ENCODE results near the gene MAGEA6.
"Not testable (repeated sequence)": the region's sequence is repeated elsewhere in the genome, so short reads cannot be mapped to it uniquely, and the experiment has no call there.

MAGEA6 gene, protein sequence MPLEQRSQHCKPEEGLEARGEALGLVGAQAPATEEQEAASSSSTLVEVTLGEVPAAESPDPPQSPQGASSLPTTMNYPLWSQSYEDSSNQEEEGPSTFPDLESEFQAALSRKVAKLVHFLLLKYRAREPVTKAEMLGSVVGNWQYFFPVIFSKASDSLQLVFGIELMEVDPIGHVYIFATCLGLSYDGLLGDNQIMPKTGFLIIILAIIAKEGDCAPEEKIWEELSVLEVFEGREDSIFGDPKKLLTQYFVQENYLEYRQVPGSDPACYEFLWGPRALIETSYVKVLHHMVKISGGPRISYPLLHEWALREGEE

GRCh38 chrX:152769549-152770289, at the start of gene MAGEA6:
Gene MAGEA6, minus strand, starts transcription at chrX:152769689. Its CDS starts 2,039 bp downstream, at chrX:152767650.
- not testable (repeated sequence) for DNase-seq

DNA sequence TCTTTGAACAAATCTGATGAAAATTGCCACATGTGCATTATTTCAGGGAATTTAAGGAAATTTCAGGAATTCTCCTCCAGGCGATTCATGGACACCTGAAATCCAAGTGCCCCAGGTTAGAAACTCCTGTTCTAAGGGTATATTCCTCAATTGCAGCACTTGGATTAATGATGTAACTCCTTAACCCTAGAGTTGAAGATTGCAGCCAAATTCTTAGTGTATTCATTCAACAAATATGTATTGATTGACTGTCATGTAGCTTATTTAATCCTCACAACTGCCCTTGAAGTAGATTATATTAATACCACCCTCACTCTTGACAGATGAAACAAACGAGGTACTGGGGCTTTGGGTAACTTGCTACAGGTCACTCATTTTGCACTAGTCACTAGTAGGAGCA, 49.8 kb upstream of the MAGEA6 start:
- DNase-seq: no peak

DNA sequence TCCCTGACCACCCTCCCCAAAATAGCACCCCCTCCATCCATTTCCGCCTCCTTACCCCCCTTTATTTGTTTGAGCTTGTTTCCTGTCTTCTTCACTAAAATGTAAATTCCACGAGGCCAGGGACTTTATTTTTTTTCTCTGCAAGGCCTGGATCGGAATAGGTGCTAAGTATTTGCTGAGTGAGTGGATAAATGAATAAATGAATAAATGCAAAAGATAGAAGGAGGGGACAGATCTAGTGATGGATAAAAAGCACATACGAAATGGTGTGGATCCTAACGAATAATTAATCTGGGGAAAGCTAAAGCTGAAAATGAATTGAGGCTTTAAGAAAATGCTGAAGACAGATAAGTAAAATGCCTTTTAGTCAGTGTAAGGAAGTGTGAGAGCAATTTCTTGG, 48.9 kb upstream of the MAGEA6 start:
- DNase-seq: no peak

DNA sequence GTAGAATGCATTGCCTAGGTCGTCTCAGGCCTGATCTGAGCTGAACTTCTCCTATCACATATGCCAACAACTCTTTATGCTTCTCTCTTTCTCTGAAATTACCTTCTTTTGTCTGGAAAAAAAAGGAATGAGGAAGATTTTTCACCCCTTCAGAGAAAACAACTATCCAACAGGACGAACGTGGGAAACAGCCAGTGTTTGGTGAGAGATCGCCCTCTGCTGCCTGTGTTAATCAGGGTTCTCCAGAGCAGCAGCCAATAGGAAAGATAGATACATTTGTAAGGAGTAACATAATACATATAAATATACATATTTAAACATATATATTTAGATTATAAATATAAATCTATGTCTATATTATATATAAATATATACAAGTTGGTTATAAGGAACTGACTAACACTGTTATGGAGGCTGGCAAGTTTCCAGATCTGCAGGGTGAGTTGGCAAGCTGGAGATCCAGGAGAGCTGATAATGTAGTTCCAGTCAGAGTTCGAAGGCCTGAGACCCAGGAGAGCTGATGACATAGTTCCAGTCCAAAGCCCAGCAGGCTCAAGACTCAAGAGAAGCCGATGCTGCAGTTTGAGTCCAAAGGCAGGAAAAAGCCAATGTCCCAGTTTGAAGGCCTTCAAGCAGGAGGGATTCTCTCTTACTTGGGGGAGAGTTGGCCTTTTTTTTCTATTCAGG, 47.7 kb upstream of the MAGEA6 start:
- no peak for DNase-seq

DNA sequence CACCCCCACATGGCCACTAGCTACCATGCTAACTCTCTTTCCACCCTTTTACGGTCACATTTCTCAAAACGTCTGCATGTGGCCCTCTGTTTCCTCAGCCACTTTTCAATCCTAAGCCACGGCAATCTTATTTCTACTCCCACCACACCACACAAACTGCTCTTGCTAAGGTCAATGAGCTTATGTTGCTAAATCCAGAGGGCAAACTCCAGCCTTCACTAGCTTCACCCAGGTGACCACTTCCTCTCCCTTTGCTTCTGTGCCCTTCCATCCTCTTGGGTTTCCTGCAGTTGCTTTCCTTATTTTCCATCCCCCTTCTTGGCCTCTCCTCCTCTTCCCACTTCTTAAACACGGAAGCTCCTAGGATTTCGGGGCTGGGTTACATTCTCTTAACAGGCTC, 44.6 kb upstream of the MAGEA6 start:
- DNase-seq: no peak

- DNase-seq: no peak
Measured at GRCh38 chrX:152813206-152813605, 43.7 kb upstream of the MAGEA6 start.

DNA sequence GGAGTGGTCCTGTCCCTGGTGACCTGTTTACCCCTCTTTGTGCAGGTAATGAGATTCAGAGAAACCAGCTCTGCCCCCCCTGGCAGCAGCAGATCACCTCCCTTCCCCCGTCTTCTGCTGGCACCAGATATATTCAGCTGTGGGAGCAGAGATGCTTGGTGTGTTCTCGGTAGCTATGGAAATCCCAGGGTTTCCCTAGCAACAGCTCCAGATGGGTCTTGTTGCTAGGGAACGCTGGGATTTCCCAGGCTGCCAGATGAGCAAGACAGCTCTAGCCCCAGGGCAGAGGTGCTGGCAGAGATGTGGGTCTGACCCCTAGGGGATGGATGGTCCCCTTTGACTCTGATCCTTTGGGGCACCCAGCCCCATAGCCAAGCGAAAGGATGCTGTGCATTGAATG, 40.9 kb upstream of the MAGEA6 start:
- no peak for DNase-seq

DNA sequence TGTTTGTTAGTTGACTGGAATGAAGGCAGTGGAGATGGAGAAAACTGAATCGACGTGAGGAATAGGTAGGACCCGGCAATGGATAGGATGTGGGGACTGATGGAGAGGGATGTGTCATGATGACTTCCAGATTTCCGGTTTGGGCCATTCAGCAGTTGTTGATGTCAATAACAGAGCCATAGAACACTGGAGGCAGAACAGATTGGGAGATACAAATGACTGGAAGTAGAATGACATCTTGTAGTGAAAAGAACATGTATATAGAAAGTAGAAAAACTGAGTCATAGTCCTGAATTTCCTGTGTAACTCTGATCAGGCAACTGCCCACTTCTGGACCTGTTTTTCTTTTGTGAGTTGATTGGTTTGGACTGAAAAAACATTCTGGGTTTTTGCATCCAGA, 36.5 kb upstream of the MAGEA6 start:
- DNase-seq: no peak

DNA sequence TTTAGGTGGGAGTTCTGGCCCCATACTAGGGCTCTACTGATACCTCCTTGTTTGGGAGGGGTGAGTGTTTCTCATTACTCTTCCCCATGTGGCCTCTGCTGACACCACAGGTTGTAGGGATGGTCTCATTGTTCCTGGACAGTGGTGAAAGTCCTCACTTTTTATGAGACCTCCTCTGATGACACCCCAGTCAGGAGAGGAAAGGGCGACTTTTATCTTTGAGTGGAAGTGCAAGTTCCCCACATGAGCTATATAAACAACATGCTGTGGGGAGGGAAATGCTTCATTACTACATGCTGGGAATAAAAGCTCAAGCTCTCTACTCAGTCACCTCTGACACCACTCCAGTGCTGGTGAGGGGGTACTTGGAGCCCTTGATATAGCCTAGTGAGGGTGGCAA, 29.5 kb upstream of the MAGEA6 start:
- DNase-seq: no peak

DNA sequence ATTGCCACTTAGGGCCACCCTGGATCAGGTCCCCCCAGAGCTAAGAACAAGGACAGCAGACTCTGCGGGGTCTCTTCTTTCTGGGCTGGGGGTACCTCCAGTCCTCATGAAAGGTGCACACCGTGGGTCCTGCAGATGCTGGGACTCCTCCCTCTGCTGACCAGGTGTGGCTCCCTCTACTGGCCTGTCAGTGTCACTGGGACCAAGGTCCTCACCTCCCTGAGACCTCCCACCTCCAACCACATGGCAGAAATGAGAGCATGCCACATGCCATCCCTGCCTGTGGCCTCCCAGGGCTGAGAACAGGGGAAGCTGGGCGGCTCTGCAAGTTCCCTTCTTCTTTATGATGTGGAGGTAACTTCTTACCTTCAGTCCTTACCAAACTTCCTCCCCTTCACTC, 17.6 kb upstream of the MAGEA6 start:
- not testable (repeated sequence) for DNase-seq

GRCh38 chrX:152766562-152766961, 2.9 kb downstream of the MAGEA6 start:
- DNase-seq: not testable (repeated sequence)

DNA sequence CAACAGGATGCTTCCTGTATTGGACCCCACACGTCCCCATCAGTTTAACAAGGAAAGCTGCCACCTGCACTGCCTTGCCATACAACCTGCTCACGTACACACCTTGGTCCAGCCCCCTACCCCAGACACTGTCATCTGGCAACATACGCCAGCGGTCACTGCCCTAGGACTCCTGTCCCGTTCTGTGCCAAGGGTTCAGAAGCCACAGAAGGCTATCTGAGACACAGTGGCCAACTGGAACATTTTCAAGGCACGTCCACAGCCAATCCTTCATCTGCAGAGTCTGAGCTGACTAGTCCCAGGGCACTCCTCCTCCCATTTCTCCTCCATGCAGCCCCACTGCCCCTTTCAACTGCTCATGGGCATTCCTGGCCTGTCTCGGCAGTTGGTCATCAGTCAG, 7.9 kb downstream of the MAGEA6 start:
- not testable (repeated sequence) for DNase-seq

DNA sequence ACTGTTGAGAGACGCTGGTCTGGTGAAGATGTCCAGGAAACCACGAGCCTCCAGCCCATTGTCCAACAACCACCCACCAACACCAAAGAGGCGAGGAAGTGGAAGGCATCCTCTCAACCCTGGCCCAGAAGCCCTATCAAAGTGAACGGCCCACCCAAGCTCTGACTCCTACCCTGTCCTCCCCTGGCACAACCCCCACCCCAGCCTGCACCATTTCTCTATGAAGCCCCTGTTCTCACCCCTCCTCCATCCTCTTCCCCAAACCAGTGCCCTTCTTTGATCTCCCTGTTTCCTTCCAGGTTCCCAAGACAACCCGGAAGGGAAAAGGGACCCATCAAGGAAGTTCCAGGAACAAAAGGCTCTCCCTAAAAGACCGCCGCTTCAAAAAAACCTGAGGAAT, 9.9 kb downstream of the MAGEA6 start:
- not testable (repeated sequence) for DNase-seq

- not testable (repeated sequence) for DNase-seq
Measured at GRCh38 chrX:152758918-152759317, 10.6 kb downstream of the MAGEA6 start, which contains the start of gene CSAG3. Gene CSAG3, plus strand, starts transcription at chrX:152759218.

DNA sequence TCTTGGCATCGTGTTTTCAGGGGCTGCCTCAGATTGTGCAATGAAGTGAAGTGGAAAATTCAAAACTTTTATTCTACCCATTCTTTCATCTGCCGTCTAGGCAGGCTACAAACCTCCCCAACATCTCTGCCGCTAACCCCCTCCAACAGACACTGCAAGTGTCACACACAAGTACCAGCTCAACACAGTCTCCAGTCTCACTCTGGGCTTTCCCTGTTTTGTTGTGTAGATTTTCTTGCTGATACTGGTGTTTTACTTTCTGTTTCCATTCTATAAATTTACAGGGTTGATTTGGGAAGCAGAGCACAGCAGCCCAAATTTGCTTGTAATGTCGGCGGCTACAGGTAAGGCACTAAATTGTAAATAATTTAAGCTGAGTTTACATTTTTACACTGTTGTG, 14.6 kb downstream of the MAGEA6 start:
- DNase-seq: not testable (repeated sequence)

- not testable (repeated sequence) for DNase-seq
Measured at GRCh38 chrX:152753686-152754650, 15.5 kb downstream of the MAGEA6 start, which contains the start of gene MAGEA2. Gene MAGEA2, minus strand, starts transcription at chrX:152753842. Its CDS starts 2,479 bp downstream, at chrX:152751363.

- DNase-seq: no peak
Measured at GRCh38 chrX:152738560-152738959, 30.9 kb downstream of the MAGEA6 start.

DNA sequence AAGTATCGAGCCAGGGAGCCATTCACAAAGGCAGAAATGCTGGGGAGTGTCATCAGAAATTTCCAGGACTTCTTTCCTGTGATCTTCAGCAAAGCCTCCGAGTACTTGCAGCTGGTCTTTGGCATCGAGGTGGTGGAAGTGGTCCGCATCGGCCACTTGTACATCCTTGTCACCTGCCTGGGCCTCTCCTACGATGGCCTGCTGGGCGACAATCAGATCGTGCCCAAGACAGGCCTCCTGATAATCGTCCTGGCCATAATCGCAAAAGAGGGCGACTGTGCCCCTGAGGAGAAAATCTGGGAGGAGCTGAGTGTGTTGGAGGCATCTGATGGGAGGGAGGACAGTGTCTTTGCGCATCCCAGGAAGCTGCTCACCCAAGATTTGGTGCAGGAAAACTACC, 33.0 kb downstream of the MAGEA6 start:
- DNase-seq: not testable (repeated sequence)

- no peak for DNase-seq
Measured at GRCh38 chrX:152735860-152736511, 33.5 kb downstream of the MAGEA6 start.

DNA sequence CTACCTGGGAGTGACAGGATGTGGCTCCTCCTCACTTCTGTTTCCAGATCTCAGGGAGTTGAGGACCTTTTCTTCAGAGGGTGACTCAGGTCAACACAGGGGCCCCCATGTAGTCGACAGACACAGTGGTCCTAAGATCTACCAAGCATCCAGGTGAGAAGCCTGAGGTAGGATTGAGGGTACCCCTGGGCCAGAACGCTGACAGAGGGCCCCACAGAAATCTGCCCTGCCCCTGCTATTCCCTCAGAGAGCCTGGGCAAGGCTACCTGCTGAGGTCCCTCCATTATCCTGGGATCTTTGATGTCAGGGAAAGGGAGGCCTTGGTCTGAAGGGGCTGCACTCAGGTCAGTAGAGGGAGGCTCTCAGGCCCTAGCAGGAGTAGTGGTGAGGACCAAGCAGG, 34.4 kb downstream of the MAGEA6 start:
- no peak for DNase-seq

DNA sequence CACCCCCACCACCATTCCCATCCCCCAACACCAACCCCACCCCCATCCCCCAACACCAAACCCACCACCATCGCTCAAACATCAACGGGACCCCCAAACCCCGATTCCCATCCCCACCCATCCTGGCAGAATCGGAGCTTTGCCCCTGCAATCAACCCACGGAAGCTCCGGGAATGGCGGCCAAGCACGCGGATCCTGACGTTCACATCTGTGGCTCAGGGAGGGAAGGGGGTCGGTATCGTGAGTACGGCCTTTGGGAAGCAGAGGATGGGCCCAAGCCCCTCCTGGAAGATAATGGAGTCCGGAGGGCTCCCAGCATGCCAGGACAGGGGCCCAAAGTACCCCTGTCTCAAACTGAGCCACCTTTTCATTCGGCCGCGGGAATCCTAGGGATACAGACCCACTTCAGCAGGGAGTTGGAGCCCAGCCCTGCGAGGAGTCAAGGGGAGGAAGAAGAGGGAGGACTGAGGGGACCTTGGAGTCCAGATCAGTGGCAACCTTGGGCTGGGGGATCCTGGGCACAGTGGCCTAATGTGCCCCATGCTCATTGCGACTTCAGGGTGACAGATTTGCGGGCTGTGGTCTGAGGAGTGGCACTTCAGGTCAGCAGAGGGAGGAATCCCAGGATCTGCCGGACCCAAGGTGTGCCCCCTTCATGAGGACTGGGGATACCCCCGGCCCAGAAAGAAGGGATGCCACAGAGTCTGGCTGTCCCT, 35.2 kb downstream of the MAGEA6 start:
- DNase-seq: not testable (repeated sequence)

Data from activated gamma-delta T cell treated with Interleukin-2 at 50 U/mL for 16 hours (primary cell).